Muscle of arm (tissue), 12 donors: Measurements from ENCODE around the gene GAGE10. TPM values are rescaled to one million over a fixed set of nuclear protein-coding genes. Genes with fewer than 3 reads are reported as not detected.
"Not testable (repeated sequence)": the region's sequence is repeated elsewhere in the genome, so short reads cannot be mapped to it uniquely, and the experiment has no call there.

Experiments used
- DNase-seq: peaks from one replicate; pipeline ENCODE4 v3.0.0-alpha.2; 2013
- polyA plus RNA-seq, 12 donors: library from polyadenylated mRNA; unstranded; fragments of 120-200 nt; gene quantifications; one replicate each; pipeline ENCODE4 v1.2.1, GENCODE V29; 2013; ENCODE audit not compliant: insufficient read length in 12 of 12

Gene GAGE10
- polyA plus RNA-seq, 12 donors = not detected

DNA sequence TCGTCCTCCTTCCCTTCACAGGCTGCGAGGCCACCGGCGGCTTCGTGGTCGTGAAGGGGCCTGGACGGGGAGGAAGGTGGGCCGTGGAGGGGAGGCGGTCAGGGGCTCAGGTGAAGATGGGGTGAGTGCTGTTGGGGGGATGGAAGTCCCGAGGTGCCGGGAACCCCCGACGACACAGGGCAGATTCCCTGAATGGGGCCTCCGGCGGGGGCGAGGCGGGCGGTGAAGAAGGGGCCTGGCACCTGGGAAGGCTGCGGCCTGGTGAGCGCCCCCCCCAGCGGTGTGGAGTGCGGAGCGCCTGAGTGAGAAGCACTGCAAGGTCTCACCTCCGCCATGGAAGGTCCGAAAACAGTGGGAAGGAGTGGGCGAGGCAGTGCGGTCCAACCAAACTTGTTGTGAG, 18.8 kb downstream of the GAGE10 start:
- not testable (repeated sequence) for DNase-seq

DNA sequence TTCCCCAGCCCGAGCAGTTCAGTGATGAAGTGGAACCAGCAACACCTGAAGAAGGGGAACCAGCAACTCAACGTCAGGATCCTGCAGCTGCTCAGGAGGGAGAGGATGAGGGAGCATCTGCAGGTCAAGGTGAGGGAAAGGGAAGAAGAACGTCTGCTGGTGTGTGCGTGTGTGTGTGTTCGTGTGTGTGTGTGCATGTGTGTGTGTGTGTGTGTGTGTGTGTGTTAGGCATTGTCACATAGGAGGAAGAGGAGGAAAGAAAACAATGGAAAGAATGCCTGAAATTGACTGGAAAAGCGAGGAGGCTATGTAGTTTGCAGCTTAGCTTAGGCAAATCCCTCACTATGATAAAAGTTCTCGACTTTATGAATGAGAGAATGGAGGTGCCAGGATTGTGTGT, 20.3 kb downstream of the GAGE10 start:
- not testable (repeated sequence) for DNase-seq

DNA sequence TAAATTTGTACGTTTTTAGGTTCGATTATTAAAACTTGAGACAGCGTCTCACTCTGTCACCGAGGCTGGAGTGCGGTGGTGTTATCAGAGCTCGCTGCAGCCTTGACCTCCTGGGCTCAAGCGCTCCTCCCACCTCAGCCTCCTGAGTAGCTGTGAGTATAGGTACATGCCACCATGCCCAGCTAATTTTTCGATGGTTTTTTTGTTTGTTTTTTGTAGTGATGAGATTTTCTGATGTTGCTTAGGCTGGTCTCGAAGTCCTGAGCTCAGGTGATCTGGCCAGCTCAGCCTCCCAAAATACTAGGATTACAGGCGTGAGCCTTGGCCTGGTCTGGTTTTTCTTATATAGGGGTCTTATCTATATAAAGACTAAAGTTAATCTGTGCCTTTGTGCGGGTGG, 27.0 kb downstream of the GAGE10 start:
- DNase-seq = not testable (repeated sequence)

DNA sequence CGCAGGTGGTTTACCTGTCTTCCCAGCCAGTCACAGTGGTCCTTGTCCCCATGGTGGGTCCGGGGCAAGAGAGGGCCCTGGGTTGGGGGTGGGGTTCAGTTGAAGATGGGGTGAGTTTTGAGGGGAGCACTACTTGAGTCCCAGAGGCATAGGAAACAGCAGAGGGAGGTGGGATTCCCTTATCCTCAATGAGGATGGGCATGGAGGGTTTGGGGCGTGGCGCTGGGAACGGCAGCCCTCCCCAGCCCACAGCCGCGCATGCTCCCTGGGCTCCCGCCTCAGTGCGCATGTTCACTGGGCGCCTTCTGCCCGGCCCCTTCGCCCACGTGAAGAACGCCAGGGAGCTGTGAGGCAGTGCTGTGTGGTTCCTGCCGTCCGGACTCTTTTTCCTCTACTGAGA, 27.8 kb downstream of the GAGE10 start, which contains the start of gene GAGE13:
GAGE13 (plus strand) TSS at position 301 of the 400 bp plus-strand sequence. CDS start 1,156 bp downstream, outside the sequence.
- not testable (repeated sequence) for DNase-seq

DNA sequence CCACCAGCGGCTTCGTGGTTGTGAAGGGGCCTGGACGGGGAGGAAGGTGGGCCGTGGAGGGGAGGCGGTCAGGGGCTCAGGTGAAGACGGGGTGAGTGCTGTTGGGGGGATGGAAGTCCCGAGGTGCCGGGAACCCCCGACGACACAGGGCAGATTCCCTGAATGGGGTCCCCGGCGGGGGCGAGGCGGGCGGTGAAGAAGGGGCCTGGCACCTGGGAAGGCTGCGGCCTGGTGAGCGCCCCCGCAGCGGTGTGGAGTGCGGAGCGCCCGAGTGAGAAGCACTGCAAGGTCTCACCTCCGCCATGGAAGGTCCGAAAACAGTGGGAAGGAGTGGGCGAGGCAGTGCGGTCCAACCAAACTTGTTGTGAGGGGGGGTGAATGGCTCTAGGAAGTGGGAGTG, 28.4 kb downstream of the GAGE10 start:
- not testable (repeated sequence) for DNase-seq

DNA sequence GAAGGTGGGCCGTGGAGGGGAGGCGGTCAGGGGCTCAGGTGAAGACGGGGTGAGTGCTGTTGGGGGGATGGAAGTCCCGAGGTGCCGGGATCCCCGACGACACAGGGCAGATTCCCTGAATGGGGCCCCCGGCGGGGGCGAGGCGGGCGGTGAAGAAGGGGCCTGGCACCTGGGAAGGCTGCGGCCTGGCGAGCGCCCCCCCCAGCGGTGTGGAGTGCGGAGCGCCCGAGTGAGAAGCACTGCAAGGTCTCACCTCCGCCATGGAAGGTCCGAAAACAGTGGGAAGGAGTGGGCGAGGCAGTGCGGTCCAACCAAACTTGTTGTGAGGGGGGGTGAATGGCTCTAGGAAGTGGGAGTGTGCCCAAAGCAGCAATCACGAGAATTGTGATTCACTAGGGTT, 38.0 kb downstream of the GAGE10 start:
- DNase-seq = not testable (repeated sequence)

DNA sequence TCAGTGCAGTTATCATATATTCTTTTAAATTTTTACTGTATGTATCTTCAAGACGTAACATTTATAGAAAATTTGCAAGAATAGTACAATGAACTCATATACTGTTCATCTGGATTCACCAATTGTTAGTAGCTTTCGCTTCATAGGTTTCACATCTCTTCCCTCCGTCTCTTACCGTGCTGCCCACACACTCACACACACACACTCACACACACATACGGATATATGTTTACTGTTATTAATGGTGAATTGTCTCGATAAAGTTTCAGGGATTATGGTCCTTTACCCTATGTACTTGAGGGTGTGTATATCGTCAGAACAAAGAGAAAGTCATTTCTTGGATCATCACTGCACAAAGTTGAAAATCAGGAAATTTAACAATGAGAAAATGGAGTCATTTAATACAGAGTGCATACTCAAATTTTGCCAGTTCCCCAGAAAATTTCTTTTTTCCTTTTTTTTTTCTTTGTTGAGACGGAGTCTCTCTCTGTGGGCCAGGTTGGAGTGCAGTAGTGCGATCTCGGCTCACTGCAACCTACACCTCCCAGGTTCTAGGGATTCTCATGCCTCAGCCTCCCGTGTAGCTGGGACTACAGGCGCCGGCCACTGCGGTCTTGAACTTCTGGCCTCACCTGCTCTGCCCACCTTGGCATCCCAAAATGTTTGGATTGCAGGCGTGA, 41.2 kb downstream of the GAGE10 start:
- not testable (repeated sequence) for DNase-seq

DNA sequence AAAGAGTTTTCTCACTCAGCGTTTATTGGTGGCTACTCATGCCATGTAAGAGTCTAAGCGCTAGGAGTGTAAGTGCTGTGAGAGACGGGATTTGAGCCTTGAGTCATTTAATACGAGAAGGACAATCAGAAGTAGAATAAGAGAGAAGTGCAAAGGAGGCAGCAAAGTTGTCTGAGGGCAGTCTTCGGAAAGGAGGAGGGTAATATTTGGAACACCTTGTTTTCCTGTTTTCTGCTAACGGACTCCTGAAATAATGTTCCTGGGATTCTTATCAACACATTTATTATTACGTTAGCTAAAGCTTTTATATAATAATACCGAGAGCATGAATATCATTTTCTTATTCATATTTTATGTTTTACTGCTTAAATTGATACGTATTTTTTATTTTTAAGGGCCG, 42.0 kb downstream of the GAGE10 start:
- not testable (repeated sequence) for DNase-seq

DNA sequence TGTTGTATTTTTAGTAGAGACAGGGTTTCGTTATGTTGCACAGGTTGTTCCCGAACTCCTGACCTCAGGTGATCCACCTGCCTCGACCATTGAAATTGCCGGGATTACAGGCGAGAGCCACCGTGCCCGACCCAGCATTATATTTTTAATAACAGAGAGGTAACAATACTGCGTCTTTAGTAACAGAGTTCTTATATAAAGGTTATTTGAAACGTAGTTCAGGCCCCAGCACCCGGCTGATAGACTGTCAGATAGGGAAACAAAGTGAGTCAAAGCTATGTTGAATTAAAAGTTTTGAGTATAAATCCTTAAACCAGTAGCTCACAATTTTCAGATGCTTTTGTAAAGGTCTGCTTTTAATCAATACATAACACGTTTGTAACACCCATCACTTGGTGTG, 42.7 kb downstream of the GAGE10 start:
- not testable (repeated sequence) for DNase-seq

Other genes starting within 250 kb of the GAGE10 start
- 10 to 100 TPM in 2 of 12 donors, 1 to 10 TPM in 9, not detected in 1; 2.7 to 12.4 (median 4.2) TPM for gene CCDC120, start 244.6 kb upstream of the GAGE10 start, polyA plus RNA-seq
- gene PRAF2, start 229.6 kb upstream of the GAGE10 start, polyA plus RNA-seq = 10 to 100 TPM in 11 of 12 donors, not detected in 1; 15.7 to 63.8 (median 22.1) TPM
- gene WDR45, start 223.8 kb upstream of the GAGE10 start, polyA plus RNA-seq = 10 to 100 TPM in 11 of 12 donors, not detected in 1; 20.7 to 44.0 (median 33.2) TPM
- gene GPKOW, start 179.9 kb upstream of the GAGE10 start, polyA plus RNA-seq = 10 to 100 TPM in 11 of 12 donors, not detected in 1; 15.5 to 19.0 (median 17.1) TPM
- gene MAGIX, start 140.9 kb upstream of the GAGE10 start, polyA plus RNA-seq = 1 to 10 TPM in 10 of 12 donors, not detected in 2; 1.2 to 2.3 (median 1.9) TPM
- 100 to 1,000 TPM in 10 of 12 donors, 10 to 100 TPM in 1, not detected in 1; 99.4 to 232 (median 162) TPM for gene PLP2, start 131.7 kb upstream of the GAGE10 start, polyA plus RNA-seq
- gene PRICKLE3, start 117.3 kb upstream of the GAGE10 start, polyA plus RNA-seq = 1 to 10 TPM in 10 of 12 donors, not detected in 2; 2.4 to 8.7 (median 3.7) TPM
- 1 to 10 TPM in 5 of 12 donors, under 1 TPM in 6, not detected in 1; 0.59 to 5.9 (median 0.97) TPM for gene SYP, start 103.5 kb upstream of the GAGE10 start, polyA plus RNA-seq
- under 1 TPM in 6 of 12 donors, not detected in 6; 0.03 to 0.39 (median 0.15) TPM for gene CACNA1F, start 70.3 kb upstream of the GAGE10 start, polyA plus RNA-seq
- 10 to 100 TPM in 7 of 12 donors, 1 to 10 TPM in 4, not detected in 1; 8.4 to 18.4 (median 11.0) TPM for gene CCDC22, start 68.2 kb upstream of the GAGE10 start, polyA plus RNA-seq
- 1 to 10 TPM in 1 of 12 donors, under 1 TPM in 9, not detected in 2; 0.25 to 1.9 (median 0.47) TPM for gene FOXP3, start 38.9 kb upstream of the GAGE10 start, polyA plus RNA-seq
- gene PPP1R3F, start 33.9 kb upstream of the GAGE10 start, polyA plus RNA-seq = 10 to 100 TPM in 1 of 12 donors, 1 to 10 TPM in 10, not detected in 1; 4.9 to 11.0 (median 7.0) TPM
- not detected for gene GAGE12J, start 18.4 kb downstream of the GAGE10 start, polyA plus RNA-seq
- gene GAGE13, start 27.9 kb downstream of the GAGE10 start, polyA plus RNA-seq = not detected
- gene GAGE12C, start 228.5 kb downstream of the GAGE10 start, polyA plus RNA-seq = not detected
- gene GAGE12D, start 238.1 kb downstream of the GAGE10 start, polyA plus RNA-seq = not detected
- gene GAGE12E, start 247.6 kb downstream of the GAGE10 start, polyA plus RNA-seq = not detected